C4-2B (cell line): ENCODE results near the gene MACIR.

Experiments
- H3K27ac ChIP-seq: fragments of 450-650 bp; 2 replicates; pipeline ENCODE4 v1.5.1; 2017
- CTCF ChIP-seq: fragments of 450-650 bp; conservative IDR thresholded peaks from 2 replicates; pipeline ENCODE4 v1.5.1; 2017; ENCODE audit warnings: mild to moderate bottlenecking
- ZFX ChIP-seq: fragments of 450-650 bp; IDR thresholded peaks from 2 replicates; pipeline ENCODE4 v1.6.1; 2017

MACIR gene

GRCh38 chr5:103273952-103274351, 15.4 kb downstream of the MACIR start:
- TF ChIP-seq ZFX (no peak), CTCF (no peak)
- no peak overlapping the region for H3K27ac ChIP-seq

GRCh38 chr5:103275851-103276250, 17.3 kb downstream of the MACIR start:
- H3K27ac ChIP-seq, result no peak overlapping the region
- TF ChIP-seq CTCF, result no peak
- no peak for TF ChIP-seq ZFX

- no peak for TF ChIP-seq ZFX
- no peak for TF ChIP-seq CTCF
- no peak overlapping the region for H3K27ac ChIP-seq
Measured at GRCh38 chr5:103280967-103281366, 22.4 kb downstream of the MACIR start.

GRCh38 chr5:103283120-103283519, 24.6 kb downstream of the MACIR start:
- no peak overlapping the region for H3K27ac ChIP-seq
- no peak for TF ChIP-seq ZFX
- no peak for TF ChIP-seq CTCF

GRCh38 chr5:103283869-103284268, 25.3 kb downstream of the MACIR start:
- H3K27ac ChIP-seq, result no peak overlapping the region
- TF ChIP-seq ZFX, result no peak
- TF ChIP-seq CTCF, result no peak

- H3K27ac ChIP-seq, result no peak overlapping the region
- TF ChIP-seq CTCF (no peak), ZFX (no peak)
Measured at GRCh38 chr5:103286622-103287021, 28.1 kb downstream of the MACIR start.

GRCh38 chr5:103289024-103289423, 30.5 kb downstream of the MACIR start:
- TF ChIP-seq CTCF, result no peak
- TF ChIP-seq ZFX, result no peak
- no peak overlapping the region for H3K27ac ChIP-seq
